ENCODE data around the gene CDHR4. TPM values are rescaled to one million over a fixed set of nuclear protein-coding genes. Genes with fewer than 3 reads are reported as not detected.
A peak's percentile ranks its signal among the peaks of the same experiment; 100 is the strongest.

Gene CDHR4, protein sequence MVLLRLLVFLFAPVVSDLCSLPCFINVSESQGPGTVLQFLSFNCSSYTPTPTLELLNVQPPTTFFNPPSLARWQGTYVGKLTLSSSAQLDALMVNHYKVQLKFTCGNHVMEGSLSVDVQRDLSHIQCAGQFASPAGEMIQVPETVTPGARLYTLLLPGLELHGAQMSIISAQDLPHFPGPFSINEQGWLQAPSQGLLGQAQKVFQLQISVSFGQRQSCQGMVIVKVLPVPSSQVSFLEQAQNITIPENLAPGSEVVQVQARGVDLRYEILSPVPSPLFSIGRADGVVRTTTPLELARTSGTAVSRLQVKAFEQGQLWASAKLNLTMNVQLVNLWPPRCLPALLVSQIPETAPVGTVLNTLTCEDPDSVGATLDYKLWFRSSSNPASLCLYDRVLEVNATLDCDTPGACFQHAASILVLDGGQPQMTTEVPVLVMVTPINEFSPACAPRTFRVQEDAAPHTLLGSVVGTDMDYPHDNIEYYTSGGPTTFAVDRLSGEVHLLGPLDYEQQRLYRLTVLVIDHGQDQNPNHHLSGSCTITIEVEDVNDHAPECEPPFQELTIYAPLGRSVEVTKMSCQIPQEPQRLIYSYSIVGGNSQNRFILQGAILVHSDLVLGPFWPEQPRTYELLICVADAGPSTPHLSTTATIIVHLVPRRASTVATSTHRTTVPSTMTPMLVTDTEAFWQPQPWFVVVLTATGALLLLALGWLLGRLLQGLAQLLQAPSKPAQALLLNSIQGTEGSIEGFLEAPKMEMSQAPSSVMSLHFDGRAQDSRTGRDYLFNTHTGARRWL
- under 0.01 TPM in 1 of 2 replicates, not detected in the other for total RNA-seq

DNA sequence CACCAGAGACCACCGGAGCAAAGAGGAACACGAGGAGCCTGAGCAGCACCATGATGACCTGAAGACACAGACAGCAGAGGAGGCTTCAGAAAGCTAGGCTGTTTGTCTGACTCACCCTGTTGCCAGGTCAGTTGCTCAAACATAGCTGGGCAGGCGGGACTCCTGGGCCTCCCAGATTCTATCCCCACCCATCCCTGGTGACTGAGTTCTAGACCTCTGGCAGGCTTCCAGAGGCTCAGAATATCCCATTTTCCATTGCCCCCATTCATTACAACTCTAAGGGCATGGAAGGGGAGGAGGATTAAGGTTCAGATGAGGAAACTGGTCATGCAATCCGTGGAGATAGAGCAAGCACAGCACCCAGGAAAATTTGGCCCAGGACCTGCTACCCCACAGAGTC lies at the start of gene CDHR4:
Gene CDHR4 (minus strand): TSS at position 113 of the 400 bp plus-strand sequence. CDS start 61 bp downstream, at position 52.
- Histone ChIP-seq H4K20me1 (ENCODE audit: insufficient read depth, low read length) (peaks cover 7% of the 10 kb centered on the region), H3K27me3 (ENCODE audit: insufficient read depth, low read length) (no peaks in the 10 kb centered on the region), H3K4me3 (ENCODE audit: insufficient read depth, low read length) (no peak within 1 kb of the TSS), H3K9me3 (ENCODE audit: low read depth, low read length) (no peaks in the 10 kb centered on the region), H3K36me3 (ENCODE audit: insufficient read depth, low read length) (no peaks in the 10 kb centered on the region), H2AFZ (ENCODE audit: low read length) (no peak within 1 kb of the TSS), H3K4me1 (ENCODE audit: insufficient read depth, low read length) (peaks cover 12% of the 10 kb centered on the region), H3K4me2 (ENCODE audit: insufficient read depth, low read length) (no peak within 1 kb of the TSS), H3K79me2 (ENCODE audit: insufficient read depth, low read length) (peaks cover 3% of the 10 kb centered on the region), H3K27ac (ENCODE audit: low read depth, low read length) (peak within 1 kb of the TSS; percentile 50)
- TF ChIP-seq, protein P1, sequence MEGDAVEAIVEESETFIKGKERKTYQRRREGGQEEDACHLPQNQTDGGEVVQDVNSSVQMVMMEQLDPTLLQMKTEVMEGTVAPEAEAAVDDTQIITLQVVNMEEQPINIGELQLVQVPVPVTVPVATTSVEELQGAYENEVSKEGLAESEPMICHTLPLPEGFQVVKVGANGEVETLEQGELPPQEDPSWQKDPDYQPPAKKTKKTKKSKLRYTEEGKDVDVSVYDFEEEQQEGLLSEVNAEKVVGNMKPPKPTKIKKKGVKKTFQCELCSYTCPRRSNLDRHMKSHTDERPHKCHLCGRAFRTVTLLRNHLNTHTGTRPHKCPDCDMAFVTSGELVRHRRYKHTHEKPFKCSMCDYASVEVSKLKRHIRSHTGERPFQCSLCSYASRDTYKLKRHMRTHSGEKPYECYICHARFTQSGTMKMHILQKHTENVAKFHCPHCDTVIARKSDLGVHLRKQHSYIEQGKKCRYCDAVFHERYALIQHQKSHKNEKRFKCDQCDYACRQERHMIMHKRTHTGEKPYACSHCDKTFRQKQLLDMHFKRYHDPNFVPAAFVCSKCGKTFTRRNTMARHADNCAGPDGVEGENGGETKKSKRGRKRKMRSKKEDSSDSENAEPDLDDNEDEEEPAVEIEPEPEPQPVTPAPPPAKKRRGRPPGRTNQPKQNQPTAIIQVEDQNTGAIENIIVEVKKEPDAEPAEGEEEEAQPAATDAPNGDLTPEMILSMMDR (IDR thresholded peaks at IDR 0.05; ENCODE audit: extremely low read depth, low read depth, low read length), result no peak
- DNase-seq (ENCODE audit: insufficient read length, low spot score, missing footprints), result peak; percentile 99

DNA sequence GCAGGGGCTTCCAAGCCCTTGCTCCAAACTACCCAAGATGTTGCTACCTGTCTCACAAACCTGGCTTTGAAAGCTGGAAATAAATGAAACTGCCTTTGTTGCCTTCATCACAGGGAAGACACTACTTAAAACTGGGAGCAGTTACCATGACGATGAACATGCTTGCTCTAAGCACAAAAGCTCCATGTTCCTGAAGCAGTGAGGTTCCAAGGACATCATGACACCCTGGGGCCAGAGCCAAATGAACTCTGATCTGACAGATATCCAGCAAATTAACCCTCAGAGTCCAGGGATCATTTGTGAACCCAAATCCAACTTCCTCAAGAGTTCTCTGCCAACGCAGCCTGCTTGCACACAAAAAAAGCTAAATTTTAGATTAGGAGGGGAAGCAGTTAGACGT lies 46.0 kb upstream of the CDHR4 start:
- H3K79me2 ChIP-seq (ENCODE audit: insufficient read depth, low read length), result no peaks in the 10 kb centered on the region
- DNase-seq (ENCODE audit: insufficient read length, low spot score, missing footprints), result peak; percentile 8
- H4K20me1 ChIP-seq (ENCODE audit: insufficient read depth, low read length), result no peaks in the 10 kb centered on the region
- H3K27ac ChIP-seq (ENCODE audit: low read depth, low read length), result no peak overlapping the region
- peaks cover 11% of the 10 kb centered on the region for H3K36me3 ChIP-seq (ENCODE audit: insufficient read depth, low read length)
- TF ChIP-seq, protein P1 (IDR thresholded peaks at IDR 0.05; ENCODE audit: extremely low read depth, low read depth, low read length), result no peak
- H3K4me3 ChIP-seq (ENCODE audit: insufficient read depth, low read length), result no peak overlapping the region
- no peaks in the 10 kb centered on the region for H3K27me3 ChIP-seq (ENCODE audit: insufficient read depth, low read length)
- no peak overlapping the region for H2AFZ ChIP-seq (ENCODE audit: low read length)
- no peak overlapping the region for H3K4me2 ChIP-seq (ENCODE audit: insufficient read depth, low read length)
- H3K4me1 ChIP-seq (ENCODE audit: insufficient read depth, low read length), result no peaks in the 10 kb centered on the region
- H3K9me3 ChIP-seq (ENCODE audit: low read depth, low read length), result no peaks in the 10 kb centered on the region

DNA sequence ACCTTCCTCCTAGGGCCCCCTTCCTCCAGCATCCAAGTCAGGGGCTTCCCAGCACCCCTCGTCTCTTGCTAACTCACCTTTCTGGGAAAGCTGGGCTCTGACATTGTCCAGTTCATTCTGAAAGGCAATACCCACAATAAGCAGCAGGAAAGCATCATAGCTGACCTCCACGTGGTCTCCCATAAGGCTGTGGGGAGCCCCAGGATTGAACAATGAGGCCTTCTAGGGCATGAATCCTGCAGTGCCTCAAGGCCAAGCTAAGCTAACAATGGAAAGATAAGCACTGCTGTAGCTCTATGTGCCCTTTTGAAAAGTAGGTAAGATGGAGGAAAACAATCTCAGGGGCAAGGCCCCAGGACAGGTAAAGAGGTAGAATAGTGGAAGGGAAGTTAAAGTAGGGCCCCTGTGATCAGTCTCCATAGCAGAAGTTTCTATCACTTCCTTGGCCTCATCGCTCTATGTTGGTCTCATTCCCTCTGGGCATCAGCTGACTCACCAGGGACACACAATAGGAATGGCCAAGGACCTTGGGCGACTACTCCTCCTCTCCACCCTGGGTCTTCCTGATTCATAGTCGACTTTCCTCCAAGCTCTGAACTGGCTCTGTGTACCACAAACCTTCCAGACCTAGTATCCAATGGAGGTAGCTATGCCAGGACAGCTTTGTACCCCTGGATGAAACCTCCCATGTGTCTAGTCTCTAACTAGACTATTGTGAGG lies 45.0 kb upstream of the CDHR4 start:
- Histone ChIP-seq H3K27me3 (ENCODE audit: insufficient read depth, low read length) (no peaks in the 10 kb centered on the region), H3K27ac (ENCODE audit: low read depth, low read length) (no peak overlapping the region), H3K4me3 (ENCODE audit: insufficient read depth, low read length) (no peak overlapping the region), H3K79me2 (ENCODE audit: insufficient read depth, low read length) (no peaks in the 10 kb centered on the region), H2AFZ (ENCODE audit: low read length) (no peak overlapping the region), H3K36me3 (ENCODE audit: insufficient read depth, low read length) (peaks cover 11% of the 10 kb centered on the region), H4K20me1 (ENCODE audit: insufficient read depth, low read length) (no peaks in the 10 kb centered on the region), H3K4me1 (ENCODE audit: insufficient read depth, low read length) (peaks cover under 1% of the 10 kb centered on the region), H3K9me3 (ENCODE audit: low read depth, low read length) (no peaks in the 10 kb centered on the region), H3K4me2 (ENCODE audit: insufficient read depth, low read length) (no peak overlapping the region)
- TF ChIP-seq, protein P1 (IDR thresholded peaks at IDR 0.05; ENCODE audit: extremely low read depth, low read depth, low read length), result no peak
- DNase-seq (ENCODE audit: insufficient read length, low spot score, missing footprints), result peak; percentile 53
